Uterus (tissue), 4 donors: ENCODE data around the gene CPSF2. TPM values are rescaled to one million over a fixed set of nuclear protein-coding genes. Genes with fewer than 3 reads are reported as not detected.

Experiments used
- DNase-seq, 2 donors: peaks; one replicate each; pipeline ENCODE4 v3.0.0-alpha.2; 2019 to 2020
- H3K27ac ChIP-seq, 2 donors: fragments of 200-600 bp; sonication (generic); 1 replicate in 1 of 2; 2 replicates in 1 of 2; pipeline ENCODE4 v1.5.1; 2016 to 2018
- H3K27me3 ChIP-seq, 2 donors: fragments of 200-600 bp; sonication (generic); one replicate each; pipeline ENCODE4 v1.5.1; 2018 to 2019; ENCODE audit warnings: control low read depth in 1 of 2
- H3K36me3 ChIP-seq, 2 donors: fragments of 200-600 bp; sonication (generic); one replicate each; pipeline ENCODE4 v1.5.1; 2019; ENCODE audit warnings: control low read depth in 1 of 2
- H3K4me1 ChIP-seq, 2 donors: fragments of 200-600 bp; sonication (generic); one replicate each; pipeline ENCODE4 v1.5.1; 2018 to 2019; ENCODE audit warnings: control low read depth in 1 of 2
- H3K4me3 ChIP-seq, 2 donors: fragments of 200-600 bp; sonication (generic); 1 replicate in 1 of 2; 2 replicates in 1 of 2; pipeline ENCODE4 v1.5.1; 2018 to 2019; ENCODE audit warnings: mild to moderate bottlenecking in 1 of 2
- H3K9me3 ChIP-seq, 2 donors: fragments of 200-600 bp; sonication (generic); one replicate each; pipeline ENCODE4 v1.5.1; 2019; ENCODE audit warnings: control low read depth in 1 of 2
- CTCF ChIP-seq, 4 experiments: fragments of 200-600 bp in 2 of 4; fragments of 450-650 bp in 2 of 4; sonication (generic) in 2 of 4; IDR thresholded peaks; one replicate each; pipeline ENCODE4 v1.5.1; 2016 to 2019; ENCODE audit warnings: antibody characterized with exemption in 4 of 4, mild to moderate bottlenecking in 2 of 4, moderate library complexity in 1 of 4
- POLR2A ChIP-seq, 2 donors: fragments of 450-650 bp; IDR thresholded peaks; one replicate each; pipeline ENCODE4 v1.6.1; 2016; ENCODE audit warnings: antibody characterized with exemption in 2 of 2, mild to moderate bottlenecking in 1 of 2, moderate library complexity in 1 of 2
- intact Hi-C: fragments of 100-400 bp; cut with DNase I; formaldehyde crosslinking; loops from one replicate; pipeline ENCODE4 v1.15.1; 2023; ENCODE audit warnings: low total_unique reads
- total RNA-seq, 4 donors: library from RNA; depleted of rRNA in 3 of 4; stranded (reverse); fragments of >200 nt in 3 of 4; gene quantifications; one replicate each; pipeline versions ENCODE4 v1.1.0 to v1.2.4, GENCODE V29; 2014 to 2023
- donor health status: DM: yes; HTN: yes; CAD: no.

The CPSF2 gene
- total RNA-seq, 4 donors from 2014 or later = 10.8 to 51.5 (median 38.9) TPM

GRCh38 chr14:92122761-92123160 lies 992 bp downstream of the CPSF2 start:
- Histone ChIP-seq H3K36me3 (no peaks in the 10 kb centered on the region), H3K27ac (peak overlapping the region; percentile 95), H3K4me1 (peaks cover 0 to 11% of the 10 kb centered on the region in 2 donors), H3K27me3 (no peaks in the 10 kb centered on the region), H3K4me3 (peak overlapping the region; percentile 91 to 99), H3K9me3 (no peaks in the 10 kb centered on the region)
- no peak for DNase-seq
- TF ChIP-seq POLR2A (IDR thresholded peaks at IDR 0.05) = no peak
- no peak for TF ChIP-seq CTCF (IDR thresholded peaks at IDR 0.05)
- intact Hi-C loops = no loop called here

DNA sequence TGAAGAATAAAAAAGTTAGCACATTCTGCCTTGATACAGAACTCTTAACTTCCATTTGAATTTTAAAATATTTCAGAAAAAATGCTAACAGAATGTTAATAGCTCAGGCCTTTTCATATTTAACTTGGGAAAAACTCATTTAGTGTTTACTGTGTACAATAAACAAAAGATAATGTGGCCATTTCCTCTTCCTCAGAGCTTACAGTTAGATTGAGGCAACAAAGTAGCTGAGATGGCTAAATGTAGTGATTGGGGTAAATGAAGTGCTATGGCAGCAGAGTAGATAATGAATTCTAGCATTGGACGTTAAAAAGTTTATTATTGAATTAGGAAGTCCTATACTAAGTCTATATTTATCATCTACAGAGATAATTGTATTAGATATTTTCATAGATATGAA lies 12.7 kb downstream of the CPSF2 start:
- no peaks in the 10 kb centered on the region for H3K4me1 ChIP-seq
- DNase-seq = no peak
- H3K36me3 ChIP-seq = no peaks in the 10 kb centered on the region
- no peaks in the 10 kb centered on the region for H3K9me3 ChIP-seq
- H3K27ac ChIP-seq = no peak overlapping the region
- H3K4me3 ChIP-seq = no peak overlapping the region
- intact Hi-C loops = no loop called here
- TF ChIP-seq POLR2A (IDR thresholded peaks at IDR 0.05) (no peak), CTCF (IDR thresholded peaks at IDR 0.05) (no peak)
- no peaks in the 10 kb centered on the region for H3K27me3 ChIP-seq

DNA sequence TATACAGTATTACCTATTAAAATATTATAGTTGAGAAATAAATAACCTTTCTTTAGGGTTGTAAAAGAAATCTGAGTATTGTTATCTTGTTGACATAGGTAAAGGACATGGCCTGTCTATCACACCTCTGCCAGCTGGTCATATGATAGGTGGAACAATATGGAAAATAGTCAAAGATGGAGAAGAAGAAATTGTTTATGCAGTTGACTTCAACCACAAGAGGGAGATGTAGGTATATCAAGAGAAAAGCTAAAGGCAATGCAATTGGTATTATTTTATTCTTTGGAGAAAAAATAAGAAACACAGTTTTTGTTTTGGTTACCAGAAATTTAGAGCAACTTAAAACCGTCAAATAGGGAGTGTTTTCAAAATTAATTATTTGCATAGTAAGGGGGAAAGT lies 13.5 kb downstream of the CPSF2 start:
- Histone ChIP-seq H3K27me3 (no peaks in the 10 kb centered on the region), H3K4me1 (no peaks in the 10 kb centered on the region), H3K4me3 (no peak overlapping the region), H3K27ac (no peak overlapping the region), H3K36me3 (no peaks in the 10 kb centered on the region), H3K9me3 (no peaks in the 10 kb centered on the region)
- DNase-seq = no peak
- TF ChIP-seq POLR2A (IDR thresholded peaks at IDR 0.05) (no peak), CTCF (IDR thresholded peaks at IDR 0.05) (peak in 3 of 4 experiments; percentile 17 to 23 (median 17))
- intact Hi-C loops = no loop called here

DNA sequence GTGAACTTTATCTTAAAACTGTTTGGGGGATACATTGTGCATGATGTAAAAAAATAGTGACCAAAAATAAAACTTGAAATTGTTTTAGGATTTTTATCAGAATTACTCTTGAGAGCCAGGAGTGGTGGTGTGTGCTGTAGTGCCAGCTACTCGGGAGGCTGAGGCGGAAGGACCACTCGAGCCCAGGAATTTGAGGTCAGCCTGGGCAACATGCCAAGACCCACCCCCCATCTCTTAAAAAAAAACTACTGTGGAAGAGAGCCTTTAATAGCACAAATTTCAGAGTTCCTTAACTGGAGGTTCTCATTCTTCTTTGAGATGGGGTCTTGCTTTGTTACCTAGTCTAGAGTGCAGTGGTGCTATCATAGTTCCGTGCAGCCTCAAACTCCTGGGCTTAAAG lies 21.5 kb downstream of the CPSF2 start:
- H3K4me1 ChIP-seq = no peaks in the 10 kb centered on the region
- H3K27me3 ChIP-seq = no peaks in the 10 kb centered on the region
- H3K27ac ChIP-seq = no peak overlapping the region
- TF ChIP-seq POLR2A (IDR thresholded peaks at IDR 0.05) = no peak
- TF ChIP-seq CTCF (IDR thresholded peaks at IDR 0.05) = no peak
- no peaks in the 10 kb centered on the region for H3K9me3 ChIP-seq
- no peaks in the 10 kb centered on the region for H3K36me3 ChIP-seq
- DNase-seq = no peak
- no peak overlapping the region for H3K4me3 ChIP-seq
- intact Hi-C loops = no loop called here

DNA sequence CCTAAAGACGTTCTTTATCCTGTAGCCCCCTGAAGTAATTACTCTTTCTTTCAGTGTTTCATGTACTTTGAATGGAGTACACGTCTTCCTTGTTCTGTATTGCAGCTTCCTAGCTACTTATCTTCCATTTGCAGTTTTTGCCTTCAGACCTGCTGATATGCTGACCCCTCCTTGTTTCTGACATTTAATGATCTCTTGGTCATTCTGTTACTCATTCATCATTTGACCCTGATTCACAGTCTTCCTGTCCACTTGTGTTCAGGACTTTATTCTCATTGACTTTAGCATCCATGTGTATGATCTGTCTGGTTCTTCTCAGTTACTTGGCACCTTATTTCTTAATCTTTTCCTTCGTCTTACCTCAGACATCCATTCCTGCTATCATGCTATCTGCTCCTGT lies 22.2 kb downstream of the CPSF2 start:
- intact Hi-C loops = no loop called here

More for the DNA sequence above, 22.2 kb downstream of the CPSF2 start:
- Histone ChIP-seq H3K27me3 (no peaks in the 10 kb centered on the region), H3K9me3 (no peaks in the 10 kb centered on the region), H3K4me1 (no peaks in the 10 kb centered on the region), H3K4me3 (no peak overlapping the region), H3K27ac (no peak overlapping the region), H3K36me3 (no peaks in the 10 kb centered on the region)
- TF ChIP-seq POLR2A (IDR thresholded peaks at IDR 0.05) = no peak
- TF ChIP-seq CTCF (IDR thresholded peaks at IDR 0.05) = no peak
- DNase-seq = no peak
